Esophagus squamous epithelium (tissue), 5 donors: Measurements from ENCODE around the gene LRRC61. TPM values are rescaled to one million over a fixed set of nuclear protein-coding genes. Genes with fewer than 3 reads are reported as not detected.
"Not testable (repeated sequence)": the region's sequence is repeated elsewhere in the genome, so short reads cannot be mapped to it uniquely, and the experiment has no call there.

Experiments used
- DNase-seq: peaks from one replicate; lab custom pipeline; 2025; lab: John Stamatoyannopoulos, UW
- H3K27ac ChIP-seq, 4 donors: fragments of 200-600 bp; sonication (generic); one replicate each; pipeline ENCODE4 v1.5.1; 2016 to 2019; ENCODE audit warnings: mild to moderate bottlenecking in 1 of 4
- H3K27me3 ChIP-seq, 4 donors: fragments of 200-600 bp; sonication (generic); 1 replicate in 3 of 4; 2 replicates in 1 of 4; pipeline versions ENCODE4 v1.5.1 to v1.6.0; 2017 to 2021; ENCODE audit warnings: antibody characterized with exemption in 1 of 4
- H3K36me3 ChIP-seq, 3 donors: fragments of 200-600 bp; sonication (generic); one replicate each; pipeline ENCODE4 v1.5.1; 2016 to 2019
- H3K4me1 ChIP-seq, 3 donors: fragments of 200-600 bp; sonication (generic); one replicate each; pipeline ENCODE4 v1.5.1; 2017 to 2019
- H3K4me3 ChIP-seq, 4 donors: fragments of 200-600 bp; sonication (generic); 1 replicate in 3 of 4; 2 replicates in 1 of 4; pipeline ENCODE4 v1.5.1; 2016 to 2019; ENCODE audit warnings: mild to moderate bottlenecking in 2 of 4, moderate library complexity in 1 of 4
- H3K9me3 ChIP-seq, 3 donors: fragments of 200-600 bp; sonication (generic); one replicate each; pipeline ENCODE4 v1.5.1; 2016 to 2019
- CTCF ChIP-seq, 6 experiments: fragments of 450-650 bp in 4 of 6; fragments of 200-600 bp in 2 of 6; sonication (generic) in 2 of 6; IDR thresholded peaks; one replicate each; pipeline ENCODE4 v1.5.1; 2016 to 2019; ENCODE audit warnings: antibody characterized with exemption in 6 of 6, mild to moderate bottlenecking in 4 of 6, moderate library complexity in 4 of 6
- POLR2A ChIP-seq, 4 donors: fragments of 450-650 bp; IDR thresholded peaks; one replicate each; pipeline ENCODE4 v1.6.1; 2017; ENCODE audit warnings: antibody characterized with exemption in 4 of 4, mild to moderate bottlenecking in 4 of 4, moderate library complexity in 3 of 4
- WGBS, 2 donors: methylation state at CpG; one replicate each; pipeline ENCODE4 v1.1.5; 2018; 5-methylcytosine and 5-hydroxymethylcytosine counted together
- intact Hi-C: fragments of 100-400 bp; cut with DNase I; formaldehyde crosslinking; loops from one replicate; pipeline ENCODE4 v1.15.0; 2022
- total RNA-seq, 4 donors: library from RNA; depleted of rRNA; stranded (reverse); fragments of >200 nt; gene quantifications; one replicate each; pipeline ENCODE4 v1.1.0, GENCODE V29; 2016
- donor health status: DM: yes; HTN: yes; CAD: no.

Gene LRRC61
- total RNA-seq: 10 to 100 TPM; 12.1 to 24.5 (median 14.5) TPM

- H3K4me1 ChIP-seq: peaks cover 17 to 77% (median 24%) of the 10 kb centered on the region in 3 donors
- H3K4me3 ChIP-seq: peak within 1 kb of the TSS; percentile 65 to 88 (median 79)
- 9 to 14% methylated on average over 7 to 14 of the region's 82 CpGs for WGBS, 2 donors
- H3K9me3 ChIP-seq: no peaks in the 10 kb centered on the region
- peak within 1 kb of the TSS; percentile 79 to 98 (median 95) for H3K27ac ChIP-seq
- TF ChIP-seq CTCF (IDR thresholded peaks at IDR 0.05) (peak in 2 of 6 experiments; percentile 9 to 26), POLR2A (IDR thresholded peaks at IDR 0.05) (peak in 1 of 4 donors; percentile 29)
- peaks cover 0 to 7% (median 0%) of the 10 kb centered on the region in 4 donors for H3K27me3 ChIP-seq
- peaks cover 0 to 24% (median 4%) of the 10 kb centered on the region in 3 donors for H3K36me3 ChIP-seq
- intact Hi-C loops: no loop called here
- no peak for DNase-seq
Measured at GRCh38 chr7:150322833-150323681, at the start of gene LRRC61, which contains the start of gene ACTR3C. Gene LRRC61 (plus strand): TSS chr7:150323355. CDS start chr7:150336862, 13,507 bp downstream. Gene ACTR3C (minus strand): TSS chr7:150323545. CDS start chr7:150295296, 28,249 bp downstream.

GRCh38 chr7:150276132-150276695 lies 46.9 kb upstream of the LRRC61 start:
- H3K4me1 ChIP-seq, H3K27ac ChIP-seq, H3K36me3 ChIP-seq, H3K27me3 ChIP-seq, intact Hi-C loops, H3K4me3 ChIP-seq, DNase-seq, H3K9me3 ChIP-seq: not testable (repeated sequence)
- WGBS, 2 donors: 39 to 59% methylated on average over 4 to 6 of the region's 6 CpGs
- TF ChIP-seq CTCF (IDR thresholded peaks at IDR 0.05): peak in 5 of 6 experiments; percentile 60 to 79 (median 72)

GRCh38 chr7:150278383-150278782 lies 44.8 kb upstream of the LRRC61 start:
- DNase-seq, intact Hi-C loops: not testable (repeated sequence)
- WGBS, 2 donors: 86% methylated on average over 2 of the region's 11 CpGs; no CpG with 5 or more reads in 1 of the 2 donors

GRCh38 chr7:150281681-150282403 lies 41.3 kb upstream of the LRRC61 start:
- H3K4me3 ChIP-seq, H3K27me3 ChIP-seq, H3K36me3 ChIP-seq, H3K27ac ChIP-seq, H3K4me1 ChIP-seq, DNase-seq, H3K9me3 ChIP-seq, intact Hi-C loops: not testable (repeated sequence)
- WGBS, 2 donors: 87 to 90% methylated on average over 2 to 3 of the region's 25 CpGs

More at GRCh38 chr7:150278383-150278782, 44.8 kb upstream of the LRRC61 start:
- H3K27ac ChIP-seq, H3K9me3 ChIP-seq, H3K36me3 ChIP-seq, H3K4me1 ChIP-seq, H3K27me3 ChIP-seq, H3K4me3 ChIP-seq: not testable (repeated sequence)

- DNase-seq, H3K9me3 ChIP-seq, intact Hi-C loops, H3K27me3 ChIP-seq, H3K4me3 ChIP-seq, H3K36me3 ChIP-seq, H3K4me1 ChIP-seq, H3K27ac ChIP-seq: not testable (repeated sequence)
- 69 to 90% methylated on average over 2 of the region's 3 CpGs for WGBS, 2 donors
Measured at GRCh38 chr7:150283111-150283510, 40.0 kb upstream of the LRRC61 start.

GRCh38 chr7:150283608-150284007 lies 39.5 kb upstream of the LRRC61 start:
- H3K4me3 ChIP-seq, intact Hi-C loops, H3K36me3 ChIP-seq, H3K4me1 ChIP-seq, H3K27me3 ChIP-seq, H3K9me3 ChIP-seq, H3K27ac ChIP-seq, DNase-seq: not testable (repeated sequence)
- WGBS, 2 donors: 46 to 53% methylated on average over 2 of the region's 6 CpGs
